SU-DHL-6 (cell line): ENCODE results near the gene GHRH.

ENCODE experiments used
- CTCF ChIP-seq: fragments of 200-600 bp; sonication (generic); IDR thresholded peaks from one replicate; pipeline ENCODE4 v1.5.1; 2017; ENCODE audit warnings: antibody characterized with exemption, mild to moderate bottlenecking, low read length, moderate library complexity; ENCODE audit not compliant: insufficient read depth, poor library complexity, severe bottlenecking
- EZH2phosphoT487 ChIP-seq: fragments of 200-600 bp; sonication (generic), shearing (Covaris generic); conservative IDR thresholded peaks from 2 replicates; pipeline ENCODE4 v1.6.1; 2018; ENCODE audit warnings: mild to moderate bottlenecking, antibody characterized with exemption, low read length, moderate library complexity, mixed read lengths

- TF ChIP-seq CTCF = no peak
- no peak for TF ChIP-seq EZH2phosphoT487
Measured at GRCh38 chr20:37201827-37202162, 59.8 kb downstream of the GHRH start.
